HG02970 (cell line): ENCODE results near the gene ETNK2.

Source experiments
- ATAC-seq: cut with Tn5 transposase; IDR thresholded peaks from one replicate; pipeline ENCODE4 v1.9.1; 2021; ENCODE audit warnings: mild to moderate bottlenecking, moderate library complexity, moderate number of reproducible peaks; ENCODE audit not compliant: unreplicated experiment, low FRiP score

Gene ETNK2

GRCh38 chr1:204127597-204128242 is 24.1 kb downstream of the ETNK2 start:
- no peak for ATAC-seq

- no peak for ATAC-seq
Measured at GRCh38 chr1:204126956-204127355, 24.9 kb downstream of the ETNK2 start.

GRCh38 chr1:204126386-204126785 is 25.5 kb downstream of the ETNK2 start:
- ATAC-seq = no peak

DNA sequence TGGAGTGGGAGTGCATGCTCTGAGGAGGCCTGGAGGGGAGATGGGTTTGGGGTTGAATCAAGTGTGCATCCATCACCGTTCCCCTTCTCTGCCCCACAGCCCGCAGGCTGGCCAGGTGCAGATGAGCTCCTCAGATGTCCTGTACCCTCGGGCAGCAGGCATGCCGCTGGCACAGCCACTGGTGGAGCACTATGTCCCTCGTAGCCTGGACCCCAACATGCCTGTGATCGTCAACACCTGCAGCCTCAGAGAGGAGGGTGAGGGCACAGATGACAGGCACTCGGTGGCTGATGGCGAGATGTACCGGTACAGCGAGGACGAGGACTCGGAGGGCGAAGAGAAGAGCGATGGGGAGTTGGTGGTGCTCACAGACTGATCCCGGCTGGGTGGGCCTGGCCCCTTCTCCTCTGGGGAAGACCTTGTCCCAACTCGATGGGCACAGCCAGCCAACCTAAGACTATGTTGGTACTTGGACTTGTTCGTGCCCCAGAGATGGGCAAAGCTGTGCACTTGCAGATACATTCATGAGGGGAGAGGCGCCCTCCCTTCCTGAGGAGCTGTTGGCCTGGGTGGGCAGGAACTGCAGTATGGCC is 26.0 kb downstream of the ETNK2 start:
- ATAC-seq = no peak

DNA sequence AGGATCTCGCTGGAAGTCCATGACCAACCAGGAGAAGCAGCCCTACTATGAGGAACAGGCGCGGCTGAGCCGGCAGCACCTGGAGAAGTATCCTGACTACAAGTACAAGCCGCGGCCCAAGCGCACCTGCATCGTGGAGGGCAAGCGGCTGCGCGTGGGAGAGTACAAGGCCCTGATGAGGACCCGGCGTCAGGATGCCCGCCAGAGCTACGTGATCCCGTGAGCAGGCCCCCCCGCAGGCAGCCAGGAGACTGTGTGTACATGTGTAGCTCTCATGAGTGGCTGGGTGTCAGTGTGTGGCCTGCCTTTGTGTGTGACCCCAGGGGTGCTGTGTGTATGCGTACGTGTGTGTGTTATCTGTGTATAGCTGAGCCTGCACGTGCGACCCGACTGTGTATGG is 27.2 kb downstream of the ETNK2 start:
- ATAC-seq = no peak

DNA sequence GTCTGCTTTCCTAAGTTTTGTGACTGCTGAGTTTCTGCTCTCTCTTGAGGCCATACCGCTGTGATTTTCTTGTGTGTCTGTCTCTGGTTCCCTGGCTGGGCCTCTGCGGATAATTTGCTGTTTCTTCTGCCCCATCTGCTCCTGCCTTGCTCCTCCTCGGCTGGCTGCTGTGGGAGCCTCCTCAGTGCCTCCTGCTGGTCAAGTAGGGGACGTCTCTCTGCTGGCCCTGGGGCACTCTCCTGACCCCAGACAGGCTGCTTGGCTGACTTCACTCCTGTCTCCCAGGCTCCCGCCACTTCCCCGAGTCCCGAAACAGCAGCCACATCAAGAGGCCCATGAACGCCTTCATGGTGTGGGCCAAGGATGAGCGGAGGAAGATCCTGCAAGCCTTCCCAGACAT is 28.5 kb downstream of the ETNK2 start:
- no peak for ATAC-seq

DNA sequence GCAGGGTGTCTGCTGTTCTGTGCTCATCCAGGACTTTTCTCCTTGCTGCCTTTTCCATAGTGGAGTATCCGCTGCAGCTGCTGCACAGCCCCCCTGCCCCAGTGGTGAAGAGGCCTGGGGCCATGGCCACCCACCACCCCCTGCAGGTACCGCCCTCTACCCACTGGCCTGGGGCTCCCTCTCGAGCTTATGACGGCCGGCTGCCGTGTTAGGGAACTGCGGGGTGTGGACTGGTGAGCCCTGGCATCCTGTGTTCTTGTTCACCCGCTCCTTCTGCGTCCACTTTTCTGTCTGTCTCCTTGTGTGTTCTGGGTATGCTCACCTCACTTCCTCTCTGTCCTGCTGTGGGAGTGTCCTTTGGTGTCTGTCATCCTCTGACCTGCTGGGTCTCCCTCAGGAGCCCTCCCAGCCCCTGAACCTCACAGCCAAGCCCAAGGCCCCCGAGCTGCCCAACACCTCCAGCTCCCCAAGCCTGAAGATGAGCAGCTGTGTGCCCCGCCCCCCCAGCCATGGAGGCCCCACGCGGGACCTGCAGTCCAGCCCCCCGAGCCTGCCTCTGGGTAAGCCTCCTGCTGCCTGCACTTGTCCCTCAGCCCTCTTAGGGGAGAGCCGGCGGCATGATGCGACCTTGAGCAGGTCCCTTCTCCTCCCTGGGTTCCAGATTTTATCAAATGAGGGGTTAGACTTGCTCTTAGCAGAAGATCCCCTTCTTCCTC is 29.8 kb downstream of the ETNK2 start:
- no peak for ATAC-seq

DNA sequence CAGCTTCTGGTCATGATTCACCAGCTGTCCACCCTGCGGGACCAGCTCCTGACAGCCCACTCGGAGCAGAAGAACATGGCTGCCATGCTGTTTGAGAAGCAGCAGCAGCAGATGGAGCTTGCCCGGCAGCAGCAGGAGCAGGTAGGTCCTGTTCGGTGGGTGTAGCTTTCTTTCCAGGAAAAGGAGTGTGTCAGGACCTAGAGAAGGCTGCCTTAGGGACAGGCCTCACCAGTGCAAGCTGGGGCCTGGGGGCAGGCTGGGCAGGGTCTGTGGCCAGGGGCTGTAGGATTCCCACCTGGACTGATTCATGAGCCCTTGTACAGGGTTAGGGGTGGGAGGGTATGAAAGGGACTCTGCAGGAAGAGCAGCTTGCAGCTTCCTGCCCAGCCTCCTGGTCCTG is 35.3 kb downstream of the ETNK2 start:
- no peak for ATAC-seq

- ATAC-seq = no peak
Measured at GRCh38 chr1:204115116-204115515, 36.7 kb downstream of the ETNK2 start.

GRCh38 chr1:204114606-204115005 is 37.2 kb downstream of the ETNK2 start:
- ATAC-seq = no peak

GRCh38 chr1:204113896-204114295 is 37.9 kb downstream of the ETNK2 start:
- no peak for ATAC-seq

- ATAC-seq = no peak
Measured at GRCh38 chr1:204112876-204113730, 38.7 kb downstream of the ETNK2 start.

DNA sequence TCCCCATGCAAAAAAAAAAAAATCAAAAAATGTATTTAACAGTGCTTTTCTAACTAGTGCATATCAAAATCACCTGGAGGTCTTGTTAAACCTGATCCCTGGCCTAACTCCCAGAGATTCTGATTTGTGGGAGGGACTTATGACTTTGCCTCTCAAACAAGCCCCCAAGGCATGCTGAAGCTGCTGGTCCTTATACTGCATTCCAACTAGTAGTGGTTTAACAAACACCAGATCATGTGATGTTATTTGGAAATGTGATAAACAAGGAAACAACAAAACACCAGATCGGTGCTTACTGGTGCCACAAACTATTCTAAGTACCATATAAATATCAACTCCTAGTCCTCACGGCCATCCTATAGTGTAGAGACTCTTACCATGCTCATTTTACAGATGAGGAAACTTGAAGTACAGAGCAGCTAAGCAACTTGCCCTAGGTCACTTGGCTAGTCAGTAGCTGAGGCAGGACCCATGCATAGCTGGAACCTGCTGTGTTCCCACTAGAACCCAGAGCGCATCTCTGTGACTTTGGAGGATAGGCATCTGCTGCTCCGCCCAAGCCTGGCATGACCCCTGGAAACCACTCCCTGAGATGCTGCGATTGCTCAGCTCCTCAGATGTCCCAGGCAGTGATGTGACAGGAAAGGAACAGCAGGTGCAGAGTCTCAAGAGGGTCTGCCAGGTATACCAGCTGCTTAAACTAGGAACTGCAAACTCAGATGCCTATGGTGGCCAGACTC is 40.8 kb downstream of the ETNK2 start:
- ATAC-seq = no peak

GRCh38 chr1:204108312-204109141 is 43.3 kb downstream of the ETNK2 start:
- no peak for ATAC-seq

GRCh38 chr1:204107892-204108291 is 44.0 kb downstream of the ETNK2 start:
- ATAC-seq = no peak

DNA sequence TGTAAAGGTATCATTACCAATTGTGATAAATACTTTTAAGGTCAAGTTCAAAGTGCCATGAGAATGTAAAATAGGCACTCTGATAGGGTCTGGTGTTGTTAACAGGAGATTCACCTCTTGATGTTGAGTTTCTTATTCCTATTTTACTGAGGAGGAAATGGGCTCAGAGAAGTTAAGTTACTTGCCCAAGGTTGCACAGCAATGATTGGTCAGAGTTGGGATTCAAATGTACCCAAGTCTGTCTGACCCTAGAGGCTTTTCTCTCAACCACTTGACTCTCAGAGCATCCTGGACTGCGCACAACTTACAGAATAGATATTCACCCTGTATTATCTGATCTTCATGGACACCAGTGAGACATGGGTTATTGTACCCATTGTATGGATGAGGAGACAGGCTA is 45.0 kb downstream of the ETNK2 start:
- no peak for ATAC-seq

GRCh38 chr1:204105131-204105515 is 46.7 kb downstream of the ETNK2 start:
- ATAC-seq = no peak

DNA sequence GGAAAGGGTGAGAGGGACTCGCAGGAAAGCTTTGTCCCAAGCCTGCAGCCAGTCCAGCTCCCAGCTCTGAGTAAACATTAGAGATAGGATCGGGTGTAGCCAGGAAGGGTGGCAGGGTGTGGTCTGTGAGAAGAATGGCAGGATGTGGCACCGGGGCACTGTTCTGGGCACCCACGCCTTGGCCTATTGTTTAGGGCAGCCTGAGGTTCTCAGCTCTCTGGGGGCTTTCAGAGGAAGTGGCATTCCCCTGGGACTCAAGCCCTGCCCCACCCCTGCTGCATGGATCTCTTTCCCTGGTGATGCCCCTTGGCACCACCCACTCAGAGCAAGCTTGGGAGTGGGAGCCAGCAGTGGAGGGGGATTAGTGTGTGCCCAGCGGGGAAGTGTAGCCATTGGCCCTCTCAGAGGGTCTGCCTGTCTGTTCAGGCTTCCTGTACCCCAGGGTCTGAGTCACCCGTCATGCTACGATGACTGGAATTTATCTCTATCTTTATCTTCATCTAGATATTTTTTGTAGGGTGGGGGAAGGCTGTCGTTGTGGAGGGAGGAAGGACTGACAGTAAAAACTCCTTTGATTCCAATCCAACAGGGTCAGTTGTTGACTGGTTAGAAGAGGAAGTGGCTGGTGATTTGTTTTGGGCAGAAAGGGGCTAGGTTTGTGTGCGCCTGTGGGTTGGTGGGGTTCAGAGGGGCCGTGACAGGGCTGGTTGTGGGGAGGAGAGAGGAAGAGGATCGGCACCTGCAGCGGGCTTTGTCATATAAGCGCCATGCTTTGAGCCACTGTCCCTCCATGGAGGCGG is 47.3 kb downstream of the ETNK2 start:
- ATAC-seq = no peak

DNA sequence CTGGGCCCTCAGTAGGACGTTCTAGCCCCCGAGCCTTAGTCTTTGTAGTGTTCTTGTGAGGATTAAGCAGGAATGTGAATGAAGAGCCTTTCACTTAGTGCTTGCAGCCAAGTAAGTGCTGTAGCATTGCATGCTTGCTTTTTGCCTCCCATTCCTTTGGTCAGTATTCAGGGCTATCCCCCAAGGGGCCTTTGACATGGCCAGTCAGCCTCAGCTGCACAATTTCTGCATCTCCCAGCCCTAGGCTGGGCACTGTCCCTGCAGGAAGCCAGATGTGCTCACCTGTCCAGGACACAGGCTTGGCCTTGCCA is 48.5 kb downstream of the ETNK2 start:
- ATAC-seq = no peak
